PFSK-1 (cell line): Measurements from ENCODE around the gene DPYD.

Experiments
- FOXP2 ChIP-seq: optimal IDR thresholded peaks from 2 replicates; pipeline ENCODE3; 2011; ENCODE audit warnings: borderline replicate concordance, control low read depth, inconsistent platforms; ENCODE audit not compliant: insufficient read depth; ENCODE audit errors: extremely low read length, extremely low read depth
- POLR2AphosphoS5 ChIP-seq: IDR thresholded peaks from 2 replicates; pipeline ENCODE4 v1.6.1; 2012; ENCODE audit warnings: low read depth, mild to moderate bottlenecking, control low read depth, low read length, moderate library complexity
- SIN3A ChIP-seq: IDR thresholded peaks from 2 replicates; pipeline ENCODE4 v1.6.1; 2012; ENCODE audit warnings: mild to moderate bottlenecking, low read length, moderate library complexity, borderline replicate concordance; ENCODE audit not compliant: insufficient read depth
- TAF1 ChIP-seq: IDR thresholded peaks from 2 replicates; pipeline ENCODE4 v1.6.1; 2012; ENCODE audit warnings: low read length, control low read depth, borderline replicate concordance; ENCODE audit not compliant: insufficient read depth
- TF ChIP-seq, protein P1 (sequence below), 2 experiments: IDR thresholded peaks; 2 replicates each; pipeline versions ENCODE4 v1.6.1 to v1.8.0; 2011 to 2012; ENCODE audit warnings: low read depth in 2 of 2, low read length in 2 of 2, control low read depth in 1 of 2, inconsistent platforms in 1 of 2, mild to moderate bottlenecking in 1 of 2, moderate library complexity in 1 of 2; ENCODE audit not compliant: insufficient read depth in 1 of 2

DNA sequence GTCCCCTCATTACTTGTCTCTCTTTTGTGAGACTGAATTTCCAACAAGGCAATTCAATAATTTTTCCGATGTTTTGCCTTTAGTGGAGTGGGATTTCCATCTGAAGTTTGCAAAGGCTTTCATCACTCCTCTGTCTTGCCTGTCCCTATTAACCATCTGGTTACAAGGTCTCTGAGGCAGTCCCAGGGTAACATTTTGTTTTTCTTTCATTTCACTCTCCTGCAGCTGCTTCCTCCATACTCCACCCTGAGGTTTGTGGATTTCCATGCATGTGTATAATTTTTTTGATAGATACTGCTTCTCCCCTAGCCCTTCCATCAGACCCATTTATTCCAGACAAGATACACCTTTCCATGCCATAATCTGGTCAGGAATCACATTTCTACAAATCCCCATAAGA, 832.4 kb downstream of the DPYD start:
- no peak for TF ChIP-seq SIN3A
- no peak for TF ChIP-seq POLR2AphosphoS5
- TF ChIP-seq, protein P1, sequence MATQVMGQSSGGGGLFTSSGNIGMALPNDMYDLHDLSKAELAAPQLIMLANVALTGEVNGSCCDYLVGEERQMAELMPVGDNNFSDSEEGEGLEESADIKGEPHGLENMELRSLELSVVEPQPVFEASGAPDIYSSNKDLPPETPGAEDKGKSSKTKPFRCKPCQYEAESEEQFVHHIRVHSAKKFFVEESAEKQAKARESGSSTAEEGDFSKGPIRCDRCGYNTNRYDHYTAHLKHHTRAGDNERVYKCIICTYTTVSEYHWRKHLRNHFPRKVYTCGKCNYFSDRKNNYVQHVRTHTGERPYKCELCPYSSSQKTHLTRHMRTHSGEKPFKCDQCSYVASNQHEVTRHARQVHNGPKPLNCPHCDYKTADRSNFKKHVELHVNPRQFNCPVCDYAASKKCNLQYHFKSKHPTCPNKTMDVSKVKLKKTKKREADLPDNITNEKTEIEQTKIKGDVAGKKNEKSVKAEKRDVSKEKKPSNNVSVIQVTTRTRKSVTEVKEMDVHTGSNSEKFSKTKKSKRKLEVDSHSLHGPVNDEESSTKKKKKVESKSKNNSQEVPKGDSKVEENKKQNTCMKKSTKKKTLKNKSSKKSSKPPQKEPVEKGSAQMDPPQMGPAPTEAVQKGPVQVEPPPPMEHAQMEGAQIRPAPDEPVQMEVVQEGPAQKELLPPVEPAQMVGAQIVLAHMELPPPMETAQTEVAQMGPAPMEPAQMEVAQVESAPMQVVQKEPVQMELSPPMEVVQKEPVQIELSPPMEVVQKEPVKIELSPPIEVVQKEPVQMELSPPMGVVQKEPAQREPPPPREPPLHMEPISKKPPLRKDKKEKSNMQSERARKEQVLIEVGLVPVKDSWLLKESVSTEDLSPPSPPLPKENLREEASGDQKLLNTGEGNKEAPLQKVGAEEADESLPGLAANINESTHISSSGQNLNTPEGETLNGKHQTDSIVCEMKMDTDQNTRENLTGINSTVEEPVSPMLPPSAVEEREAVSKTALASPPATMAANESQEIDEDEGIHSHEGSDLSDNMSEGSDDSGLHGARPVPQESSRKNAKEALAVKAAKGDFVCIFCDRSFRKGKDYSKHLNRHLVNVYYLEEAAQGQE (IDR thresholded peaks at IDR 0.05; ENCODE audit: insufficient read depth in 1 of 2, low read depth in 2 of 2, low read length in 2 of 2) = no peak
- no peak for TF ChIP-seq TAF1
- TF ChIP-seq FOXP2 = no peak
